Bone marrow (tissue), 2 donors: ENCODE data around the gene STOML1.

Experiments used
- DNase-seq, 2 donors: peaks; one replicate each; lab custom pipeline; 2025; lab: John Stamatoyannopoulos, UW

Gene STOML1

GRCh38 chr15:73991726-73992593, at the start of gene STOML1:
Gene STOML1, minus strand, starts transcription at chr15:73992295. Its CDS starts 72 bp downstream, at chr15:73992223.
- peak; percentile 78 to 85 for DNase-seq

GRCh38 chr15:74041311-74041756, 49.2 kb upstream of the STOML1 start:
- no peak for DNase-seq

GRCh38 chr15:74040109-74040850, 48.2 kb upstream of the STOML1 start:
- DNase-seq: no peak

- DNase-seq: no peak
Measured at GRCh38 chr15:74039656-74040010, 47.5 kb upstream of the STOML1 start.

GRCh38 chr15:74038707-74039655, 46.9 kb upstream of the STOML1 start:
- DNase-seq: no peak

- DNase-seq: no peak
Measured at GRCh38 chr15:74037171-74038117, 45.3 kb upstream of the STOML1 start.

GRCh38 chr15:74036271-74037170, 44.4 kb upstream of the STOML1 start:
- DNase-seq: peak in 1 of 2 donors; percentile 9

- no peak for DNase-seq
Measured at GRCh38 chr15:74035121-74036017, 43.3 kb upstream of the STOML1 start.

- DNase-seq: no peak
Measured at GRCh38 chr15:74034206-74034755, 42.2 kb upstream of the STOML1 start.

GRCh38 chr15:74032606-74033561, 40.8 kb upstream of the STOML1 start:
- DNase-seq: no peak

GRCh38 chr15:74032046-74032445, 40.0 kb upstream of the STOML1 start:
- DNase-seq: no peak

- DNase-seq: no peak
Measured at GRCh38 chr15:74028646-74029045, 36.6 kb upstream of the STOML1 start.

GRCh38 chr15:74027688-74028087, 35.6 kb upstream of the STOML1 start:
- no peak for DNase-seq

GRCh38 chr15:74025436-74025835, 33.3 kb upstream of the STOML1 start:
- no peak for DNase-seq

GRCh38 chr15:74024687-74025086, 32.6 kb upstream of the STOML1 start:
- no peak for DNase-seq

GRCh38 chr15:74022706-74023470, 30.8 kb upstream of the STOML1 start:
- no peak for DNase-seq
